IMR-90 (cell line): ENCODE data around the gene SCYGR3. TPM values are rescaled to one million over a fixed set of nuclear protein-coding genes. Genes with fewer than 3 reads are reported as not detected.

ENCODE experiments used
- ATAC-seq: fragments of 200-7000 bp; cut with Tn5 transposase; 2 replicates; pipeline ENCODE4 v1.9.1; 2020; ENCODE audit warnings: low read depth, mild to moderate bottlenecking, moderate library complexity
- BruUV-seq: library from RNA; stranded (reverse); fragments of 400-500 nt; replicated peaks from 2 replicates; lab custom pipeline; 2021; lab: Mats Ljungman, UMichigan
- CTCF ChIA-PET: fragments of 300-600 bp; formaldehyde crosslinking; extraction: SDS; loops from one replicate; lab custom pipeline; 2021; ENCODE audit warnings: antibody characterized with exemption; lab: Yijun Ruan, JAX
- POLR2A ChIA-PET: fragments of 300-600 bp; sonication (Branson Sonifier 250); formaldehyde crosslinking; loops from one replicate; lab custom pipeline; 2022; ENCODE audit warnings: antibody characterized with exemption; ENCODE audit not compliant: unreplicated experiment; lab: Charles Lee
- DNase-seq: peaks from one replicate; pipeline ENCODE4 v3.0.0; 2013
- H2AFZ ChIP-seq: replicated peaks from 2 replicates; pipeline ENCODE3; 2013; ENCODE audit warnings: low read length, mild to moderate bottlenecking; ENCODE audit not compliant: poor library complexity
- H2AK5ac ChIP-seq: 2 replicates; pipeline ENCODE4 v1.6.1; 2013; ENCODE audit warnings: low read depth, low read length, inconsistent platforms
- H2AK9ac ChIP-seq: replicated peaks from 2 replicates; pipeline ENCODE3; 2013; ENCODE audit warnings: mild to moderate bottlenecking, low read depth, low read length, moderate library complexity; ENCODE audit not compliant: poor library complexity
- H2BK120ac ChIP-seq: 2 replicates; pipeline ENCODE4 v1.6.1; 2013; ENCODE audit warnings: low read depth, low read length, inconsistent platforms
- H2BK15ac ChIP-seq: 3 replicates; pipeline ENCODE4 v1.6.1; 2013; ENCODE audit warnings: low read depth, low read length, inconsistent platforms
- H2BK20ac ChIP-seq: 2 replicates; pipeline ENCODE4 v1.6.1; 2013; ENCODE audit warnings: low read depth, mild to moderate bottlenecking, inconsistent platforms, low read length, moderate library complexity
- H2BK5ac ChIP-seq: 2 replicates; pipeline ENCODE4 v1.6.1; 2013; ENCODE audit warnings: mild to moderate bottlenecking, low read depth, low read length, inconsistent platforms; ENCODE audit not compliant: poor library complexity, severe bottlenecking
- H3K14ac ChIP-seq: replicated peaks from 2 replicates; pipeline ENCODE4 v1.6.1; 2013; ENCODE audit warnings: low read depth, low read length, inconsistent platforms
- H3K18ac ChIP-seq: 2 replicates; pipeline ENCODE4 v1.6.1; 2013; ENCODE audit warnings: low read depth, low read length, control low read depth
- H3K23ac ChIP-seq: 2 replicates; pipeline ENCODE4 v1.6.1; 2013; ENCODE audit warnings: low read depth, low read length, inconsistent platforms
- H3K27ac ChIP-seq: 2 replicates; pipeline ENCODE4 v1.5.1; 2013; ENCODE audit warnings: mild to moderate bottlenecking, control low read depth, low read length; ENCODE audit not compliant: insufficient read depth
- H3K27me3 ChIP-seq: 2 replicates; pipeline ENCODE4 v1.6.1; 2013; ENCODE audit warnings: low read length; ENCODE audit not compliant: control insufficient read depth, insufficient read depth
- H3K36me3 ChIP-seq: 2 replicates; pipeline ENCODE4 v1.6.1; 2013; ENCODE audit warnings: low read length, mixed read lengths; ENCODE audit not compliant: control insufficient read depth, insufficient read depth
- H3K4ac ChIP-seq: 2 replicates; pipeline ENCODE4 v1.6.1; 2013; ENCODE audit warnings: low read depth, low read length, inconsistent platforms
- H3K4me1 ChIP-seq: 2 replicates; pipeline ENCODE4 v1.6.1; 2013; ENCODE audit warnings: low read length, mixed read lengths; ENCODE audit not compliant: control insufficient read depth, insufficient read depth
- H3K4me2 ChIP-seq: 2 replicates; pipeline ENCODE4 v1.6.1; 2013; ENCODE audit warnings: low read depth, mild to moderate bottlenecking, control low read depth, low read length, moderate library complexity
- H3K4me3 ChIP-seq: 2 replicates; pipeline ENCODE4 v1.5.1; 2013; ENCODE audit warnings: low read depth, mild to moderate bottlenecking, control low read depth, low read length, moderate library complexity; ENCODE audit not compliant: insufficient read depth
- H3K56ac ChIP-seq: 2 replicates; pipeline ENCODE4 v1.6.1; 2013; ENCODE audit warnings: low read length, inconsistent platforms; ENCODE audit not compliant: insufficient read depth; ENCODE audit errors: extremely low read depth
- H3K79me1 ChIP-seq, 2 experiments: 2 replicates each; pipeline ENCODE4 v1.6.1; 2013; ENCODE audit warnings: low read length in 2 of 2, inconsistent platforms in 1 of 2, low read depth in 1 of 2
- H3K9ac ChIP-seq: 2 replicates; pipeline ENCODE4 v1.6.1; 2013; ENCODE audit warnings: low read depth, low read length, control low read depth
- H3K9me1 ChIP-seq: 2 replicates; pipeline ENCODE4 v1.6.1; 2013; ENCODE audit warnings: low read length, inconsistent platforms; ENCODE audit not compliant: insufficient read depth
- H3K9me3 ChIP-seq: 2 replicates; pipeline ENCODE4 v1.6.1; 2013; ENCODE audit warnings: low read length; ENCODE audit not compliant: control insufficient read depth, insufficient read depth
- H4K20me1 ChIP-seq: 2 replicates; pipeline ENCODE4 v1.6.1; 2013; ENCODE audit warnings: low read length, inconsistent platforms; ENCODE audit not compliant: insufficient read depth
- H4K5ac ChIP-seq: 2 replicates; pipeline ENCODE4 v1.6.1; 2013; ENCODE audit warnings: mild to moderate bottlenecking, low read depth, low read length, control low read depth
- H4K8ac ChIP-seq, 2 experiments: 2 replicates each; pipeline ENCODE4 v1.6.1; 2013; ENCODE audit warnings: low read depth in 2 of 2, low read length in 2 of 2, control low read depth in 1 of 2, inconsistent platforms in 1 of 2
- H4K91ac ChIP-seq: 2 replicates; pipeline ENCODE4 v1.6.1; 2013; ENCODE audit warnings: low read depth, low read length, inconsistent platforms; ENCODE audit not compliant: insufficient read depth
- CEBPB ChIP-seq: IDR thresholded peaks from 2 replicates; pipeline ENCODE4 v1.6.1; 2012; ENCODE audit warnings: low read depth, low read length, improper control_type of control experiment
- MAFK ChIP-seq: IDR thresholded peaks from 2 replicates; pipeline ENCODE4 v1.6.1; 2012; ENCODE audit warnings: low read depth, low read length, improper control_type of control experiment
- MAZ ChIP-seq: IDR thresholded peaks from 2 replicates; pipeline ENCODE4 v1.6.1; 2012; ENCODE audit warnings: low read depth, mild to moderate bottlenecking, low read length, improper control_type of control experiment, moderate library complexity, borderline replicate concordance
- MXI1 ChIP-seq: IDR thresholded peaks from 2 replicates; pipeline ENCODE4 v1.6.1; 2012; ENCODE audit warnings: low read depth, mild to moderate bottlenecking, low read length, moderate library complexity, borderline replicate concordance
- NFE2L2 ChIP-seq: fragments of 150-350 bp; IDR thresholded peaks from 2 replicates; pipeline ENCODE4 v1.6.1; 2016; ENCODE audit warnings: low read depth, mild to moderate bottlenecking, low read length
- POLR2A ChIP-seq: IDR thresholded peaks from 2 replicates; pipeline ENCODE4 v1.6.1; 2012; ENCODE audit warnings: mild to moderate bottlenecking, low read depth, low read length
- RAD21 ChIP-seq: IDR thresholded peaks from 2 replicates; pipeline ENCODE4 v1.6.1; 2012; ENCODE audit warnings: low read length, improper control_type of control experiment
- RCOR1 ChIP-seq: IDR thresholded peaks from 2 replicates; pipeline ENCODE4 v1.6.1; 2012; ENCODE audit warnings: mild to moderate bottlenecking, low read length, improper control_type of control experiment; ENCODE audit not compliant: insufficient replicate concordance
- RFX5 ChIP-seq: IDR thresholded peaks from 2 replicates; pipeline ENCODE4 v1.8.0; 2012; ENCODE audit warnings: low read depth, mild to moderate bottlenecking, low read length, moderate library complexity
- SMC3 ChIP-seq: fragments of 150-350 bp; IDR thresholded peaks from 2 replicates; pipeline ENCODE4 v1.6.1; 2016; ENCODE audit warnings: low read depth, mild to moderate bottlenecking, antibody characterized with exemption, low read length, moderate library complexity
- WGBS, 2 experiments: methylation state at CpG; one replicate each; pipeline versions ENCODE4 v1.1.5 to v1.1.7; 2013; ENCODE audit warnings: missing lambda C conversion rate in 2 of 2; ENCODE audit not compliant: insufficient read length in 1 of 2; ENCODE audit errors: extremely low coverage in 2 of 2; 5-methylcytosine and 5-hydroxymethylcytosine counted together
- dilution Hi-C: fragments of 300-500 bp; cut with HindIII; formaldehyde crosslinking; loops from one replicate; pipeline ENCODE4 v1.14.3; 2018; ENCODE audit warnings: low sequenced_read_pairs; ENCODE audit not compliant: unreplicated experiment
- in situ Hi-C: fragments of 300-500 bp; cut with MboI; formaldehyde crosslinking; loops from 3 replicates; pipeline ENCODE4 v1.14.3; 2019; ENCODE audit warnings: low sequenced_read_pairs, inconsistent platforms, mixed read lengths
- intact Hi-C: fragments of 100-400 bp; cut with micrococcal nuclease; formaldehyde crosslinking; loops from 2 replicates; pipeline ENCODE4 v1.10.0; 2022
- polyA plus RNA-seq, 3 experiments: library from polyadenylated mRNA; depleted of rRNA; stranded (reverse); fragments of >200 nt; gene quantifications; 2 replicates each; pipeline ENCODE4 v1.2.3, GENCODE V29; 2012; ENCODE audit warnings: low replicate concordance in 1 of 3
- total RNA-seq: library from RNA; depleted of rRNA; stranded (reverse); fragments of >200 nt; gene quantifications from 2 replicates; pipeline ENCODE4 v1.2.3, GENCODE V29; 2012
- TF ChIP-seq, protein P1 (sequence below): fragments of 150-350 bp; IDR thresholded peaks from 2 replicates; pipeline ENCODE4 v1.6.1; 2016; ENCODE audit warnings: low read depth, mild to moderate bottlenecking, low read length, moderate library complexity, borderline replicate concordance

SCYGR3 gene
- total and polyA plus RNA-seq, 2 of the 4 experiments (the other 2 are of a cell fraction): not detected

DNA sequence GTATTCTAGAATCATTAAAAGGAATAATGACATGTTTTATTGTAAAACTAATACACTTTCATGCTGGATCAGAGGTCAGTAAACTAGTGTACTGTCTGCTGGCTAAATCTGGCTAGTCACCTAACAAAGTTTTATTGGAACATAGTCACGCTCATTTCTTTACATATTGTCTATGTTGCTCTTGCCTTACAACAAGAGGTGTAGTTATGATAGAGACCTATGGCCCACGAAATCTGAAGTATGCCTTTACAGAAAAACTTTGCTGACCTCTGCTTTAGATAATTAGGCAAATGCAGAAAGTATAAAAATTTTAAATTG is 45.8 kb downstream of the SCYGR3 start:
- BruUV-seq: no TSS peak

More for the DNA sequence above, 45.8 kb downstream of the SCYGR3 start:
- Histone ChIP-seq H3K27ac (no peak overlapping the region), H3K18ac (no peak overlapping the region), H3K4me2 (no peak overlapping the region), H2BK20ac (no peak overlapping the region), H3K23ac (no peak overlapping the region), H3K9ac (no peak overlapping the region), H2BK5ac (no peak overlapping the region), H3K56ac (no peak overlapping the region), H3K4me1 (peaks cover 3% of the 10 kb centered on the region; the same call in 1 of the 2 replicates), H3K36me3 (peaks cover 5% of the 10 kb centered on the region), H4K8ac (no peak overlapping the region), H3K27me3 (no peaks in the 10 kb centered on the region), H4K91ac (no peak overlapping the region), H3K14ac (no peak overlapping the region), H4K20me1 (no peaks in the 10 kb centered on the region), H2AK9ac (no peak overlapping the region), H3K4me3 (no peak overlapping the region), H2BK120ac (no peak overlapping the region), H3K9me1 (no peaks in the 10 kb centered on the region), H2AFZ (no peak overlapping the region), H4K5ac (no peak overlapping the region), H3K9me3 (no peaks in the 10 kb centered on the region), H2AK5ac (no peak overlapping the region), H2BK15ac (no peak overlapping the region), H3K4ac (no peak overlapping the region), H3K79me1 (no peaks in the 10 kb centered on the region)
- dilution Hi-C loops: no loop called here
- intact Hi-C loops: loop anchor here (5.0 kb wide), 1 partner anchor 162 kb away; no protein-coding TSS in a partner anchor
- POLR2A ChIA-PET: no interaction called here
- in situ Hi-C loops: no loop called here
- DNase-seq (no peak), ATAC-seq (no peak)
- TF ChIP-seq MXI1 (no peak), RAD21 (no peak), NFE2L2 (no peak), SMC3 (no peak), MAFK (no peak), RFX5 (no peak), RCOR1 (no peak), POLR2A (no peak), CEBPB (no peak), MAZ (no peak)
- TF ChIP-seq, protein P1, sequence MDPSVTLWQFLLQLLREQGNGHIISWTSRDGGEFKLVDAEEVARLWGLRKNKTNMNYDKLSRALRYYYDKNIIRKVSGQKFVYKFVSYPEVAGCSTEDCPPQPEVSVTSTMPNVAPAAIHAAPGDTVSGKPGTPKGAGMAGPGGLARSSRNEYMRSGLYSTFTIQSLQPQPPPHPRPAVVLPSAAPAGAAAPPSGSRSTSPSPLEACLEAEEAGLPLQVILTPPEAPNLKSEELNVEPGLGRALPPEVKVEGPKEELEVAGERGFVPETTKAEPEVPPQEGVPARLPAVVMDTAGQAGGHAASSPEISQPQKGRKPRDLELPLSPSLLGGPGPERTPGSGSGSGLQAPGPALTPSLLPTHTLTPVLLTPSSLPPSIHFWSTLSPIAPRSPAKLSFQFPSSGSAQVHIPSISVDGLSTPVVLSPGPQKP: no peak
- WGBS, 2 experiments: no CpG with 5 or more reads among the region's 2 CpGs
- CTCF ChIA-PET: no interaction called here
